GM12878 (cell line): ENCODE measurements around the gene CCR3. TPM values are rescaled to one million over a fixed set of nuclear protein-coding genes. Genes with fewer than 3 reads are reported as not detected.
"Not testable (repeated sequence)": the region's sequence is repeated elsewhere in the genome, so short reads cannot be mapped to it uniquely, and the experiment has no call there.

Source experiments
- ATAC-seq: fragments of 200-7000 bp; cut with Tn5 transposase; 3 replicates; pipeline ENCODE4 v1.9.1; 2020; ENCODE audit warnings: mild to moderate bottlenecking, moderate library complexity
- BruUV-seq: library from RNA; stranded (reverse); fragments of 400-500 nt; replicated peaks from 2 replicates; lab custom pipeline; 2021; lab: Mats Ljungman, UMichigan
- CTCF ChIA-PET: fragments of 300-600 bp; sonication (Branson Sonifier 250); formaldehyde crosslinking; extraction: SDS; loops from one replicate; lab custom pipeline; 2021; ENCODE audit warnings: inconsistent platforms; lab: Yijun Ruan, JAX
- POLR2A ChIA-PET: fragments of 350-600 bp; formaldehyde crosslinking; extraction: SDS; loops from one replicate; lab custom pipeline; 2021; ENCODE audit warnings: inconsistent platforms; lab: Charles Lee
- RAD21 ChIA-PET: fragments of 300-600 bp; sonication (Branson Sonifier 250); formaldehyde crosslinking; loops from one replicate; lab custom pipeline; 2023; ENCODE audit warnings: antibody characterized with exemption; ENCODE audit not compliant: unreplicated experiment; lab: Charles Lee
- SMC1A ChIA-PET: fragments of 300-600 bp; sonication (Branson Sonifier 250); formaldehyde crosslinking; loops from one replicate; lab custom pipeline; 2023; ENCODE audit not compliant: unreplicated experiment, uncharacterized antibody; lab: Charles Lee
- DNase-seq: peaks from one replicate; pipeline ENCODE4 v3.0.0-alpha.2; 2011; ENCODE audit warnings: low read depth, low spot score
- FAIRE-seq: peaks from 3 replicates; lab custom pipeline; 2011; peaks lifted over from hg19 to GRCh38; lab: Jason Lieb, UNC
- H2AFZ ChIP-seq: 2 replicates; pipeline ENCODE4 v1.6.0; 2011; ENCODE audit warnings: low read depth, low read length, control low read depth; ENCODE audit not compliant: control insufficient read depth
- H3K27ac ChIP-seq: 2 replicates; pipeline ENCODE4 v1.5.1; 2011; ENCODE audit warnings: control low read depth; ENCODE audit not compliant: control insufficient read depth, insufficient read depth
- H3K27me3 ChIP-seq, 2 experiments: replicated peaks in 1 of 2; 2 replicates each; pipeline versions ENCODE4 v1.6.0 to v1.6.1; 2011; ENCODE audit warnings: low read length in 1 of 2; ENCODE audit not compliant: control insufficient read depth in 2 of 2, insufficient read depth in 2 of 2
- H3K36me3 ChIP-seq, 2 experiments: 2 replicates each; pipeline ENCODE4 v1.5.1; 2011; ENCODE audit warnings: low read length in 1 of 2; ENCODE audit not compliant: control insufficient read depth in 2 of 2, insufficient read depth in 2 of 2
- H3K4me1 ChIP-seq: 2 replicates; pipeline ENCODE4 v1.6.1; 2011; ENCODE audit warnings: mild to moderate bottlenecking, low read length, moderate library complexity, mixed read lengths; ENCODE audit not compliant: control insufficient read depth, insufficient read depth
- H3K4me2 ChIP-seq: 2 replicates; pipeline ENCODE4 v1.6.0; 2011; ENCODE audit warnings: control low read depth; ENCODE audit not compliant: control insufficient read depth, insufficient read depth
- H3K4me3 ChIP-seq: fragments of 200-600 bp; sonication (generic); 2 replicates; pipeline ENCODE4 v1.5.1; 2016
- H3K79me2 ChIP-seq: 2 replicates; pipeline ENCODE4 v1.6.0; 2011; ENCODE audit warnings: low read length; ENCODE audit not compliant: control insufficient read depth, insufficient read depth
- H3K9ac ChIP-seq: 2 replicates; pipeline ENCODE4 v1.8.0; 2011; ENCODE audit warnings: low read length, control low read depth, mixed read lengths; ENCODE audit not compliant: control insufficient read depth, insufficient read depth
- H3K9me3 ChIP-seq: replicated peaks from 3 replicates; pipeline ENCODE4 v1.5.1; 2011; ENCODE audit warnings: mild to moderate bottlenecking, low read length; ENCODE audit not compliant: control insufficient read depth, insufficient read depth
- H4K20me1 ChIP-seq: 2 replicates; pipeline ENCODE4 v1.6.0; 2011; ENCODE audit not compliant: control insufficient read depth, insufficient read depth
- BMI1 ChIP-seq: fragments of 450-650 bp; IDR thresholded peaks from 2 replicates; pipeline ENCODE4 v1.6.1; 2016; ENCODE audit warnings: mild to moderate bottlenecking, moderate library complexity, borderline replicate concordance
- BRCA1 ChIP-seq: IDR thresholded peaks from 2 replicates; pipeline ENCODE4 v1.6.1; 2011; ENCODE audit warnings: low read depth, low read length, improper control_type of control experiment
- CEBPZ ChIP-seq: fragments of 150-350 bp; IDR thresholded peaks from 2 replicates; pipeline ENCODE4 v1.6.1; 2016; ENCODE audit warnings: low read depth, low read length
- CHD1 ChIP-seq: IDR thresholded peaks from 2 replicates; pipeline ENCODE4 v1.6.1; 2012; ENCODE audit warnings: low read depth, low read length, improper control_type of control experiment
- FOS ChIP-seq: IDR thresholded peaks from 3 replicates; pipeline ENCODE4 v1.6.1; 2011; ENCODE audit warnings: borderline replicate concordance; ENCODE audit not compliant: insufficient read length; ENCODE audit errors: extremely low read depth
- MXI1 ChIP-seq: fragments of 150-350 bp; IDR thresholded peaks from 2 replicates; pipeline ENCODE4 v1.6.1; 2011; ENCODE audit warnings: low read depth, mild to moderate bottlenecking, inconsistent platforms, low read length, improper control_type of control experiment
- ZBED1 ChIP-seq: IDR thresholded peaks from 2 replicates; pipeline ENCODE4 v1.6.1; 2016; ENCODE audit warnings: borderline replicate concordance
- WGBS: methylation state at CpG from one replicate; pipeline ENCODE4 v1.1.6; 2016; ENCODE audit warnings: low lambda C conversion rate; ENCODE audit not compliant: insufficient replicate concordance, insufficient coverage; ENCODE audit errors: missing lambda C conversion rate; 5-methylcytosine and 5-hydroxymethylcytosine counted together
- in situ Hi-C: fragments of 300-500 bp; cut with MboI; formaldehyde crosslinking; loops from 9 replicates; pipeline ENCODE4 v1.14.3; 2018; ENCODE audit warnings: mixed read lengths
- intact Hi-C: fragments of 100-400 bp; cut with micrococcal nuclease; formaldehyde crosslinking; loops from one replicate; pipeline ENCODE4 v1.14.2; 2022; ENCODE audit not compliant: unreplicated experiment
- polyA plus RNA-seq, 11 experiments: library from polyadenylated mRNA; depleted of rRNA in 4 of 11; unstranded in 6 of 11; stranded (reverse) in 5 of 11; fragments of >200 nt; fragmentation: Nextera tagmentation in 4 of 11; fragmentation: Illumina TruSeq in 1 of 11; extraction: Ambion mirVana in 4 of 11; extraction: Trizol in 1 of 11; gene quantifications; 1 replicate in 1 of 11; 2 replicates in 10 of 11; pipeline versions ENCODE4 v1.2.1 to v1.2.3, GENCODE V29; 2011 to 2016; ENCODE audit warnings: inconsistent platforms in 2 of 11, missing spikeins in 2 of 11, low read depth in 1 of 11
- total RNA-seq, 4 experiments: library from RNA; depleted of rRNA in 3 of 4; stranded (reverse); fragments of >200 nt in 3 of 4; fragmentation: Illumina TruSeq in 1 of 4; extraction: Trizol in 1 of 4; gene quantifications; 2 replicates each; pipeline versions ENCODE4 v1.2.1 to v1.2.3, GENCODE V29; 2013 to 2021
- TF ChIP-seq, protein P1 (sequence below): fragments of 450-650 bp; IDR thresholded peaks from 2 replicates; pipeline ENCODE4 v1.6.1; 2014; ENCODE audit warnings: mild to moderate bottlenecking

Gene CCR3
- total and polyA plus RNA-seq, 10 of the 15 experiments (the other 5 are each of a cell fraction or from before 2014, with no cell fraction given): 0.13 to 0.78 (median 0.41) TPM; not detected in 1

GRCh38 chr3:46206282-46207015 is 35.8 kb upstream of the CCR3 start:
- ChIA-PET CTCF (interaction anchor here (2.2 to 7.7 kb wide), 6 partner anchors 9 to 267 kb away, joined by 8 to 396 read pairs (median 48); partner anchors contain the start of gene CCR5), SMC1A (interaction anchor here (0.9 to 7.8 kb wide), 13 partner anchors 10 to 268 kb away, joined by 3 to 342 read pairs (median 23); partner anchors contain the start of gene CCR5), RAD21 (interaction anchor here (1.6 to 7.7 kb wide), 10 partner anchors 9 to 267 kb away, joined by 4 to 268 read pairs (median 18); partner anchors contain the start of gene CCR5), POLR2A (interaction anchor here (1.0 to 3.8 kb wide), 3 partner anchors 107 to 115 kb away, joined by 3 to 18 read pairs (median 4); no protein-coding TSS in a partner anchor)
- Histone ChIP-seq H3K36me3 (no peaks in the 10 kb centered on the region), H3K9me3 (no peaks in the 10 kb centered on the region), H3K9ac (peak overlapping the region; percentile 15; the same call in 1 of the 2 replicates), H3K79me2 (no peaks in the 10 kb centered on the region; the same call in 1 of the 2 replicates), H3K4me2 (peak overlapping the region; percentile 75), H2AFZ (no peak overlapping the region), H3K27me3 (no peaks in the 10 kb centered on the region), H3K4me1 (peaks cover 23% of the 10 kb centered on the region), H3K27ac (no peak overlapping the region), H3K4me3 (no peak overlapping the region; the same call in 1 of the 2 replicates), H4K20me1 (no peaks in the 10 kb centered on the region)
- WGBS: 72% methylated on average over 6 of the region's 6 CpGs
- TF ChIP-seq ZBED1 (no peak), BRCA1 (no peak), CHD1 (no peak), BMI1 (no peak), CEBPZ (no peak), MXI1 (no peak), FOS (no peak)
- TF ChIP-seq, protein P1, sequence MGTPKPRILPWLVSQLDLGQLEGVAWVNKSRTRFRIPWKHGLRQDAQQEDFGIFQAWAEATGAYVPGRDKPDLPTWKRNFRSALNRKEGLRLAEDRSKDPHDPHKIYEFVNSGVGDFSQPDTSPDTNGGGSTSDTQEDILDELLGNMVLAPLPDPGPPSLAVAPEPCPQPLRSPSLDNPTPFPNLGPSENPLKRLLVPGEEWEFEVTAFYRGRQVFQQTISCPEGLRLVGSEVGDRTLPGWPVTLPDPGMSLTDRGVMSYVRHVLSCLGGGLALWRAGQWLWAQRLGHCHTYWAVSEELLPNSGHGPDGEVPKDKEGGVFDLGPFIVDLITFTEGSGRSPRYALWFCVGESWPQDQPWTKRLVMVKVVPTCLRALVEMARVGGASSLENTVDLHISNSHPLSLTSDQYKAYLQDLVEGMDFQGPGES: no peak
- no TSS peak for BruUV-seq
- intact Hi-C loops: loop anchor here (5.0 kb wide), 1 partner anchor 614 kb away; the partner anchor contains the start of gene LIMD1
- no peak for ATAC-seq
- in situ Hi-C loops: loop anchor here (5.0 kb wide), 1 partner anchor 109 kb away; no protein-coding TSS in a partner anchor
- DNase-seq: no peak
- FAIRE-seq: no peak

GRCh38 chr3:46207514-46207913 is 34.7 kb upstream of the CCR3 start:
- H3K27me3 ChIP-seq, H3K9me3 ChIP-seq, H4K20me1 ChIP-seq, BruUV-seq, H3K36me3 ChIP-seq, H3K79me2 ChIP-seq, DNase-seq, FAIRE-seq, ATAC-seq, H2AFZ ChIP-seq: not testable (repeated sequence)
- 28% methylated on average over 6 of the region's 6 CpGs for WGBS
- H3K27ac ChIP-seq: peak overlapping the region; percentile 51; the same call in 1 of the 2 replicates
- peak overlapping the region; percentile 51 for H3K9ac ChIP-seq
- ChIA-PET POLR2A (interaction anchor here (0.8 to 3.9 kb wide), 12 partner anchors 10 to 165 kb away, joined by 3 to 25 read pairs (median 6); no protein-coding TSS in a partner anchor), SMC1A (interaction anchor here (0.9 to 7.8 kb wide), 27 partner anchors 9 to 331 kb away, joined by 3 to 342 read pairs (median 6); partner anchors contain the start of gene CCR5), RAD21 (interaction anchor here (0.6 to 7.7 kb wide), 22 partner anchors 10 to 331 kb away, joined by 3 to 268 read pairs (median 7); partner anchors contain the start of gene CCR5), CTCF (interaction anchor here (0.6 to 7.7 kb wide), 25 partner anchors 8 to 1156 kb away, joined by 3 to 396 read pairs (median 5); partner anchors contain the start of genes CCR5 and CXCR6)
- in situ Hi-C loops: loop anchor here (5.0 kb wide), 1 partner anchor 110 kb away; no protein-coding TSS in a partner anchor
- H3K4me1 ChIP-seq: peaks cover 26% of the 10 kb centered on the region
- intact Hi-C loops: loop anchor here (5.0 kb wide), 1 partner anchor 615 kb away; the partner anchor contains the start of gene LIMD1
- H3K4me2 ChIP-seq: peak overlapping the region; percentile 75
- H3K4me3 ChIP-seq: peak overlapping the region; percentile 28; the same call in 1 of the 2 replicates
